ENCODE results near the gene TNNI2.
"Not testable (repeated sequence)": the region's sequence is repeated elsewhere in the genome, so short reads cannot be mapped to it uniquely, and the experiment has no call there.

Gene TNNI2

GRCh38 chr11:1863352-1864216, 24.8 kb downstream of the TNNI2 start:
- no peak for DNase-seq

- no peak for DNase-seq
Measured at GRCh38 chr11:1864231-1864630, 25.4 kb downstream of the TNNI2 start.

DNA sequence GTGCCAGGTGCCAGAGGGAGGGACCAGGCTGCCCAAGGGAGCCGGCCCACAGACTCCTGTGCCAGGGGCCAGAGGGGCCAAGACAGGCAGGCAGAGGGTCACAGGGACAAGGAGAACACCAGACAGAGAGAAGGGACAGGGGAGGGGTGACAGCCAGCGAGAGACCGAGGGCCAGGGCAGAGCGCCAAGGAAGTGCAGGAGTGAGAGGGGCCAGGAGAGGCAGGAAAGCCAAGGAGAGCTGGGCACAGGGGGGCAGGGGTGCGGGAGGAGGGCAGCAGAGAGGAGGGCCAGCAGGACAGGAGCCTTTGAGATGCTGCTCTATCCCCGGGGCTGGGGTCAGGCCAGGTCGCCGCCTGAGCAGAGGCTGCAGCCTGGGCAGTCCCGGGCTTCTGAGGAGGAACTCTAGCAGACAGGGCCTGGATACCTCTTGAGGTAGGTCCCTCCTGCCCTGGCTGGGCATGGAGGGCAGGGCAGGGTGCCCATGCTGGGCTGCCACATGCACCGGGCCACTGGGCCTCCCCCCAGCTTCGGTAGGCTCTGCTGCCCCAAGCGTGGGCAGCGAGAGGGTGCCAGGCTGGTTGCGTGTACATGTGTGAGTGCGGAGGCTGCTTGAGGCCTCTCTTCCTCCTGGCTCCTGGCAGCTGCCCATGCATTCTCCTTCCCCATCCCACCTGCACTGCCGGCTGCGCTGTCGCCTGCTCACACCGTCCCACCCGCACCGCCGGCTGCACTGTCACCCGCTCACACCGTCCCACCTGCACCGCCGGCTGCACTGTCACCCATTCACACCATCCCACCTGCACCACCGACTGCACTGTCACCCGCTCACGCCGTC, 26.3 kb downstream of the TNNI2 start:
- DNase-seq, result no peak

DNA sequence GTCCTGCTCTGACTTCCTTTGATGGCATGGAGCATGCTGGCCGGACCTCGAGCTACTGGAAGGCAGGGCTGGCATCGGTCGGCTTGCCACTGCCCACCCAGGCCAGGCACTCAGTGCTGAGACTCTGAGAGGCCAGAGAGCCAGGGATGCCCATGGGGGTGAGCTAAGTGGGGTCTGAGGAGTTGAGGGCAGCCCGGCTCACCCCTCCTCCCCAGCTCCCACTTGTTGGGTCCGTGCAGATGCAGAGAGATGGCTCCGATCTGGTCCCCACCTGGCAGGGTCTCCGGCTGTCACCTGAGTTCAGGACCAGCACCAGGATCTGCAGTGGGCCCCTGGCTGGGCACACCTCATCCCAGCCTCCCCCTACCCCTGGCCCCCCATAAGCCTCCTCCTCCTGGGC, 27.4 kb downstream of the TNNI2 start:
- DNase-seq, result no peak

- no peak for DNase-seq
Measured at GRCh38 chr11:1866776-1867175, 28.0 kb downstream of the TNNI2 start.

- no peak for DNase-seq
Measured at GRCh38 chr11:1867381-1867780, 28.6 kb downstream of the TNNI2 start.

- DNase-seq, result no peak
Measured at GRCh38 chr11:1868056-1868635, 29.4 kb downstream of the TNNI2 start.

GRCh38 chr11:1868636-1869291, 30.0 kb downstream of the TNNI2 start:
- DNase-seq, result no peak

- DNase-seq, result no peak
Measured at GRCh38 chr11:1869427-1870325, 30.9 kb downstream of the TNNI2 start.

- no peak for DNase-seq
Measured at GRCh38 chr11:1870326-1870696, 31.5 kb downstream of the TNNI2 start.

- no peak for DNase-seq
Measured at GRCh38 chr11:1870721-1871466, 32.1 kb downstream of the TNNI2 start.

DNA sequence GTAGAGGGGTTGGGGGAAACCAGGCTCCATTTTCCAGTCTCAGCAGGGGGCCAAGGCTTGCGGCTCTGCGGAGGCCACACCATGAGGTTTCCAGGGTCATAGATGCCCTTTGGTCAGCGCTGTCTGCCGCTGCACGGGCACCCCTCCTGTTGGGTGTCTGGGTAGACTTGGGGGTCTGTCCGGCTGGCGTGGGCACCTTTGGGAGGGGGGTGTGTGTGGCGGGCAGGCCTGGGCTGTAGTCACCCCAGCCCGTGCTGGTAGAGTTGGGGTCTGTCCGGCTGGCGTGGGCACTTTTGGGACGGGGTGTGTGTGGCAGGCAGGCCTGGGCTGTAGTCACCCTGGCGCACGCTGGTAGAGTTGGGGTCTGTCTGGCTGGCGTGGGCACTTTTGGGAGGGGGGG, 32.8 kb downstream of the TNNI2 start:
- no peak for DNase-seq

GRCh38 chr11:1872267-1872985, 33.6 kb downstream of the TNNI2 start:
- no peak for DNase-seq

- no peak for DNase-seq
Measured at GRCh38 chr11:1873048-1873812, 34.4 kb downstream of the TNNI2 start.

DNA sequence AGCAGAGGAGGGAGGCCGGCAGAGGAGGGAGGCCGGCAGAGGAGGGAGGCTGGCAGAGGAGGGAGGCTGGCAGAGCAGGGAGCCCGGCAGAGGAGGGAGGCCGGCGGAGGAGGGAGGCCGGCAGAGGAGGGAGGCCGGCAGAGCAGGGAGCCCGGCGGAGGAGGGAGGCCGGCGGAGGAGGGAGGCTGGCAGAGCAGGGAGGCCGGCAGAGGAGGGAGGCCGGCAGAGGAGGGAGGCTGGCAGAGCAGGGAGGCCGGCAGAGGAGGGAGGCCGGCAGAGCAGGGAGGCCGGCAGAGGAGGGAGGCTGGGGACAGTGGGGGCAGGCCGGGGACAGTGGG, 35.0 kb downstream of the TNNI2 start:
- not testable (repeated sequence) for DNase-seq

DNA sequence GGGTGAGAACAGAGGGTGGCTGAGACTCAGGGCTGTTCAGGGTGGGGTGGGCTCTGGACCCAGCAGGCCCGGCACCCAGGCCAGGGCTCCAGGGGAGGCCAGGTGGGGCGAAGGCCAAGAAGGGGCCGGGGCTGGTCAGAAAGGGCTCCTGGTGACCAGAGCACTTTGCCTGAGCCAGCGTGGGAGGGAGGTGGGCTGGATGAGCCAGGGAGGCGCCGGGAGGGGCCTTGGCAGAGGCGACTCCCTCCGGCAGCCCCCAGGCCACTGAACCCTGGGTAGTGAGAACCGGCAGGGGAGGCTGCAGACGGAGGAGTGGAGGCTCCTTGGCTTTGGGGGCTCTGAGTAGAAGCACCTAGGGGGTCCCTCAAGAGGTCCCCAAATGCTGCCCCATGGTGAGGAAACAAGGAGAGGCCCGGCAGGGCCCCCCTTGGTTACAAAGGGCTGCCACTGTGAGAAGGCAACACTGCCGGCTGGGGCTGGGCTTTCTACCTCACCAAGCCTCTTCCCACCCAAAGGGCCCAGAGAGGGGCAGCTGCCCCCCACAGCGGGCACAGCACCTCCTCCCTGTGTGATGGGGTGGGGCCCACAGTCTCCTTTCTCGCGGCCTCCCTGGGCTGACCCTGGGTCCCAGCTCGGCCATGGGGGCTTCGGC, 35.8 kb downstream of the TNNI2 start:
- not testable (repeated sequence) for DNase-seq

GRCh38 chr11:1875093-1875850, 36.5 kb downstream of the TNNI2 start:
- DNase-seq, result no peak

GRCh38 chr11:1875851-1876301, 37.1 kb downstream of the TNNI2 start:
- not testable (repeated sequence) for DNase-seq

Data from activated CD4-positive, CD25-positive, alpha-beta regulatory T cell (primary cell).